ENCODE measurements around the gene RGS13. TPM values are rescaled to one million over a fixed set of nuclear protein-coding genes. Genes with fewer than 3 reads are reported as not detected.
"Not testable (repeated sequence)": the region's sequence is repeated elsewhere in the genome, so short reads cannot be mapped to it uniquely, and the experiment has no call there.

The RGS13 gene
- total RNA-seq, 4 donors from 2014 or later, result 1.0 to 4.3 (median 2.5) TPM; not detected in 1

DNA sequence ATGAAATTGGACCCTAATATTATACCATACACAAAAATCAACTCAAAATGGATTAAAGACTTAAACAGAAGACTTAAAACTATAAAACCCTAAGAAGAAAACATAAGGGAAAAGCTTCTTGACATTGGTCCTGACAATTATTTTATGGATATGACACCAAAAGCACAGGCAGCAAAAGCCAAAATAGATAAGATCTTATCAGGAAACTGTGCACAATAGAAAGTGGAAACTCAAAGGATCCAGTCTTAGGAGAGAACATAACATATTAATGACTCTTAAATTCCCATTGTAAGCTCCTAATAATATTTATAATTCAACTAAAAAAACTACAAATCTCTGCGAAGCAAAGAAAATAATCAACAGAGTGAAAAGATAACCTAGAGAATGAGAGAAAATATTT, 39.8 kb downstream of the RGS13 start:
- H3K36me3 ChIP-seq, result no peaks in the 10 kb centered on the region
- no peak for DNase-seq (ENCODE audit: extremely low spot score)
- H3K4me1 ChIP-seq, result peaks cover 0 to 6% (median 2%) of the 10 kb centered on the region in 4 donors
- no peak overlapping the region for H3K4me3 ChIP-seq
- TF ChIP-seq EP300 (IDR thresholded peaks at IDR 0.05) (no peak), POLR2AphosphoS5 (IDR thresholded peaks at IDR 0.05) (no peak), POLR2A (IDR thresholded peaks at IDR 0.05; ENCODE audit: low read depth) (no peak)
- TF ChIP-seq, protein P1, sequence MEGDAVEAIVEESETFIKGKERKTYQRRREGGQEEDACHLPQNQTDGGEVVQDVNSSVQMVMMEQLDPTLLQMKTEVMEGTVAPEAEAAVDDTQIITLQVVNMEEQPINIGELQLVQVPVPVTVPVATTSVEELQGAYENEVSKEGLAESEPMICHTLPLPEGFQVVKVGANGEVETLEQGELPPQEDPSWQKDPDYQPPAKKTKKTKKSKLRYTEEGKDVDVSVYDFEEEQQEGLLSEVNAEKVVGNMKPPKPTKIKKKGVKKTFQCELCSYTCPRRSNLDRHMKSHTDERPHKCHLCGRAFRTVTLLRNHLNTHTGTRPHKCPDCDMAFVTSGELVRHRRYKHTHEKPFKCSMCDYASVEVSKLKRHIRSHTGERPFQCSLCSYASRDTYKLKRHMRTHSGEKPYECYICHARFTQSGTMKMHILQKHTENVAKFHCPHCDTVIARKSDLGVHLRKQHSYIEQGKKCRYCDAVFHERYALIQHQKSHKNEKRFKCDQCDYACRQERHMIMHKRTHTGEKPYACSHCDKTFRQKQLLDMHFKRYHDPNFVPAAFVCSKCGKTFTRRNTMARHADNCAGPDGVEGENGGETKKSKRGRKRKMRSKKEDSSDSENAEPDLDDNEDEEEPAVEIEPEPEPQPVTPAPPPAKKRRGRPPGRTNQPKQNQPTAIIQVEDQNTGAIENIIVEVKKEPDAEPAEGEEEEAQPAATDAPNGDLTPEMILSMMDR (IDR thresholded peaks at IDR 0.05), result no peak
- no peaks in the 10 kb centered on the region for H3K27me3 ChIP-seq
- intact Hi-C loops (cut with DNase I), result no loop called here
- no peaks in the 10 kb centered on the region for H3K9me3 ChIP-seq
- no peak overlapping the region for H3K27ac ChIP-seq (replicated peaks in 1 of 4)
- WGBS, result 78% methylated on average over 1 of the region's 1 CpG

DNA sequence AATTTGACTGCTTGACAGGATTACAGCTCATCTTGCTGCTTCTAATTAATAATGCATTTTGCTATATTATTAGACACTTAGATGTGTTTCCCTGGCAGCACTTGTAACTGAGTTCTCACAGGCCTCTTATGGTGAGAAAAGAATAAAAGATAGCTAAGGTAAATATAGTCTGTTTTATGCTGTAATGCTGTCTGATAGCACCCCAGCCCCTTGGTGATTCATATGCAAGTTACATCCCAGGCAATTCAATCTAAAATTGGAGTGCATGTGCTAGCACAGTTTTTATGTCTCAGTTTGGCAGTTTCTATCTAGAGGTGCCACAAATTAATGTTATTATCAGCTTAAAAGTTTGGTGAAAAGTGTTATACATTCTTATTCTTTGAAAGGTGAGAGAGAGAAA, 42.2 kb downstream of the RGS13 start:
- no peaks in the 10 kb centered on the region for H3K27me3 ChIP-seq
- H3K27ac ChIP-seq (replicated peaks in 1 of 4), result peak overlapping the region in 1 of 4 donors; percentile 13
- H3K36me3 ChIP-seq, result no peaks in the 10 kb centered on the region
- DNase-seq (ENCODE audit: extremely low spot score), result no peak
- H3K4me1 ChIP-seq, result peaks cover 0 to 6% (median 2%) of the 10 kb centered on the region in 4 donors
- H3K9me3 ChIP-seq, result no peaks in the 10 kb centered on the region
- TF ChIP-seq POLR2AphosphoS5 (IDR thresholded peaks at IDR 0.05) (no peak), POLR2A (IDR thresholded peaks at IDR 0.05; ENCODE audit: low read depth) (no peak), EP300 (IDR thresholded peaks at IDR 0.05) (no peak)
- TF ChIP-seq, protein P1 (IDR thresholded peaks at IDR 0.05), result no peak
- H3K4me3 ChIP-seq, result no peak overlapping the region
- intact Hi-C loops (cut with DNase I), result no loop called here

DNA sequence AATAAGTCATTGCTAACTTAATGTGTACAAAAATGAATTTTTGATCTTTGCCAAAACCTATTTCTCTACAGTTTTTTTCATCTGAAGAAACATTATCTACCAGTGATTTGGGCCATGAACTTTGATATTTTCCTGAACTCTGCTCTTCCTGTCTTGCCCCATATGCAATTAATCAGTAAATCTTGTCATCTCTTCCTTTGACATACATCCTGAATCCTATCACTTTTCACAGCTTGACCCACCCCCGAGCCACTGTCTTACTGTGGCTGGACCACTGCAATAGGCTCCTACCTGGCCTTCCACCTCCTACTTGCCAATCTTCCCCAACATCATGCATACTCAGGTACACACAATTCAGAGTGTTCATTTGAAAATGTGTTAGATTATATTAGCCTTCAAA, 46.4 kb downstream of the RGS13 start:
- H3K27ac ChIP-seq (replicated peaks in 1 of 4), result no peak overlapping the region
- no peaks in the 10 kb centered on the region for H3K27me3 ChIP-seq
- peaks cover 0 to 4% (median 0%) of the 10 kb centered on the region in 4 donors for H3K4me1 ChIP-seq

DNA sequence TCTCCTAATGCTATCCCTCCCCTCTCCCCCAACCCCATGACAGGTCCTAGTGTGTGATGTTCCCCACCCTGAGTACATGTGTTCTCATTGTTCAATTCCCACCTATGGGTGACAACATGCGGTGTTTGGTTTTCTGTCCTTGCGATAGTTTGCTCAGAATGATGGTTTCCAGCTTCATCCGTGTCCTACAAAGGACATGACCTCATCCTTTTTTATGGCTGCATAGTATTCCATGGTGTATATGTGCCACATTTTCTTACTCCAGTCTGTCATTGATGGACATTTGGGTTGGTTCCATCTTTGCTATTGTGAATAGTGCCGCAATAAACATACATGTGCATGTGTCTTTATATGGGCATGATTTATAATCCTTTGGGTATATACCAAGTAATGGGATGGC, 47.1 kb downstream of the RGS13 start:
- H3K27ac ChIP-seq (replicated peaks in 1 of 4); H3K4me3 ChIP-seq; intact Hi-C loops (cut with DNase I); H3K27me3 ChIP-seq; H3K9me3 ChIP-seq; H3K36me3 ChIP-seq; H3K4me1 ChIP-seq; DNase-seq (ENCODE audit: extremely low spot score): not testable (repeated sequence)
- 100% methylated on average over 4 of the region's 4 CpGs for whole genome bisulfite sequencing

More for the DNA sequence above, 46.4 kb downstream of the RGS13 start:
- Histone ChIP-seq H3K4me3 (no peak overlapping the region), H3K9me3 (peaks cover 0 to 3% (median 0%) of the 10 kb centered on the region in 4 donors), H3K36me3 (no peaks in the 10 kb centered on the region)
- TF ChIP-seq, protein P1 (IDR thresholded peaks at IDR 0.05), result no peak
- TF ChIP-seq POLR2AphosphoS5 (IDR thresholded peaks at IDR 0.05) (no peak), EP300 (IDR thresholded peaks at IDR 0.05) (no peak), POLR2A (IDR thresholded peaks at IDR 0.05; ENCODE audit: low read depth) (no peak)
- no peak for DNase-seq (ENCODE audit: extremely low spot score)
- intact Hi-C loops (cut with DNase I), result no loop called here
- WGBS, result 79% methylated on average over 1 of the region's 1 CpG

DNA sequence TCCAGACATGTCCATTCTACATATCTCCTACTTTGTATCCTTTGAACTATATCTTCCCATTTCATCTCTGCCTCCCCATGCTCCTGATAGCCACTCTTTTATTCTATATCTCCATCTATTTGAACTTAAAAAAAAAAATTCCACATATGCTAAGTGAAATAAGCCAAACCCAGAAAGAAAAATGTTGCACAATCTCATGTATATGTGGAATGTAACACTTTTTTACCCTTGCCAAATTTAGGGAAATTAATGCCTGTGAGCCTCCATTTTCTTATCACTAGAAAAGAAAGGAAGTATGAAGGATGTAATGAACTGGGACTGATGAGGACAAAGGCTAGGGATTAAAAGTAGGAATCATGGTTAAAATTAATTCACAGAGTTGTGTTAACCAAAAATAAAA, 53.5 kb downstream of the RGS13 start:
- no peak for TF ChIP-seq POLR2A (IDR thresholded peaks at IDR 0.05; ENCODE audit: low read depth)
- TF ChIP-seq POLR2AphosphoS5 (IDR thresholded peaks at IDR 0.05), result no peak
- TF ChIP-seq EP300 (IDR thresholded peaks at IDR 0.05), result no peak
- TF ChIP-seq, protein P1 (IDR thresholded peaks at IDR 0.05), result no peak
- Histone ChIP-seq H3K4me3 (no peak overlapping the region), H3K4me1 (no peaks in the 10 kb centered on the region), H3K9me3 (no peaks in the 10 kb centered on the region), H3K27ac (replicated peaks in 1 of 4) (no peak overlapping the region), H3K27me3 (no peaks in the 10 kb centered on the region), H3K36me3 (no peaks in the 10 kb centered on the region)
- intact Hi-C loops (cut with DNase I), result no loop called here
- no peak for DNase-seq (ENCODE audit: extremely low spot score)
